Neutrophil (primary cell): ENCODE data around the gene NXPE3.

Experiments used
- H3K27ac ChIP-seq: fragments of 200-600 bp; sonication (generic); 2 replicates; pipeline ENCODE4 v1.5.1; 2016; ENCODE audit warnings: mild to moderate bottlenecking, moderate library complexity
- H3K27me3 ChIP-seq: fragments of 200-600 bp; sonication (generic); 2 replicates; pipeline ENCODE4 v1.6.0; 2016; ENCODE audit warnings: mild to moderate bottlenecking
- H3K36me3 ChIP-seq: fragments of 200-600 bp; sonication (generic); 2 replicates; pipeline ENCODE4 v1.5.1; 2017
- H3K4me1 ChIP-seq, 2 experiments: fragments of 200-600 bp in 1 of 2; sonication (generic) in 1 of 2; 1 replicate in 1 of 2; 2 replicates in 1 of 2; pipeline versions ENCODE4 v1.5.1 to v1.6.1; 2013 to 2016; ENCODE audit warnings: low read depth in 1 of 2, low read length in 1 of 2, mild to moderate bottlenecking in 1 of 2, moderate library complexity in 1 of 2; ENCODE audit not compliant: control insufficient read depth in 1 of 2, insufficient read depth in 1 of 2
- H3K4me3 ChIP-seq, 2 experiments: fragments of 200-600 bp in 1 of 2; sonication (generic) in 1 of 2; 1 replicate in 1 of 2; 2 replicates in 1 of 2; pipeline ENCODE4 v1.5.1; 2013 to 2016; ENCODE audit warnings: low read depth in 1 of 2, low read length in 1 of 2, mild to moderate bottlenecking in 1 of 2, moderate library complexity in 1 of 2
- H3K9me3 ChIP-seq: fragments of 200-600 bp; sonication (generic); 2 replicates; pipeline ENCODE4 v1.5.1; 2016
- TF ChIP-seq, protein P1 (sequence below): fragments of 200-600 bp; sonication (generic); IDR thresholded peaks from 2 replicates; pipeline ENCODE4 v1.5.1; 2016; ENCODE audit warnings: antibody characterized with exemption

The NXPE3 gene

DNA sequence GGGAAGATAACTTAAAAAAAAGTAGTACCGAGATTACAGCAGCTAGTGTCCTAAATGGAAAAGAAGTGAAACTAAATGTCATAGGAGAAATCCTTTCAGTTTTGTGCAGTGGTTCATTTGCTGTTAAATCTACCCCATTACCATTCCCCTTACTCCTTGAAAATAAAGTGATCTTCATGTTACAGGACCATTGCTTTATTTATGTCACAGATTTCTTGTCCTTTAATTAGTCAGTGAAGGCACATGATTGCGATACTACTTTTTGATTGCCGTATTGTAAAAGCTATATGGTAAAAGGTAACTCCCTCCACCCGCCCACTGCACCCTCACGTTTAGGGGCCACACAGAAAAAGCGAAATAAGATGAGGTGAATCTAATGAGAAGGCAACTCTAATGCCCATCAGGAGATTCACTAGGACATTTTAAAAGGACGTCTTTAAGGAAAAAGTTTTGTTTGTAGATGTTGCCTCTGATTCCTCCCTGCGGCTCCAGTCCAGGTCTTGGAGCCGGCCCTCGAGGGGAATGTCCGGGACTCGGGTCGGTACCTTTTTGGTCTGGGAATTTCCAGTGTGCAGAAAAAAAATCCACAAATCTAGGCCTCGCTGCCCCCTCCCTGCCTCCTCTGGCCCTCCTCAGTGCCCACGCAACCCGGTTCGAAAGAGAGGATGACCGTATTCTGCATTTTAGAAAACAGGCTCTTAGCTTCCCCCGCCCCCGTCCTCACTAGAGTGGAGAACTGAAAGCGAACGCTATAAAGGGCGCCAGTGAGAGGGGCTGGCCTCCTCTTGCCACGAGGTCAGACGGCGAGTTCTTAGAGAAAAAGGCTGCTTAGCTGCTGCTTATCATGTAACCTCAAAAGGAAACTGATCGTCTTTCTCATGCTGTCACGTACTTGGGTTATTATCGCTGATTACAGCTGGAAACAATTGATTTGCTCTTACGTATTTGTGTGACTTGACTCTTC lies 48.5 kb downstream of the NXPE3 start:
- peaks cover 30 to 41% of the 10 kb centered on the region in 2 experiments for H3K4me1 ChIP-seq
- H3K36me3 ChIP-seq = no peaks in the 10 kb centered on the region
- no peaks in the 10 kb centered on the region for H3K27me3 ChIP-seq
- TF ChIP-seq, protein P1, sequence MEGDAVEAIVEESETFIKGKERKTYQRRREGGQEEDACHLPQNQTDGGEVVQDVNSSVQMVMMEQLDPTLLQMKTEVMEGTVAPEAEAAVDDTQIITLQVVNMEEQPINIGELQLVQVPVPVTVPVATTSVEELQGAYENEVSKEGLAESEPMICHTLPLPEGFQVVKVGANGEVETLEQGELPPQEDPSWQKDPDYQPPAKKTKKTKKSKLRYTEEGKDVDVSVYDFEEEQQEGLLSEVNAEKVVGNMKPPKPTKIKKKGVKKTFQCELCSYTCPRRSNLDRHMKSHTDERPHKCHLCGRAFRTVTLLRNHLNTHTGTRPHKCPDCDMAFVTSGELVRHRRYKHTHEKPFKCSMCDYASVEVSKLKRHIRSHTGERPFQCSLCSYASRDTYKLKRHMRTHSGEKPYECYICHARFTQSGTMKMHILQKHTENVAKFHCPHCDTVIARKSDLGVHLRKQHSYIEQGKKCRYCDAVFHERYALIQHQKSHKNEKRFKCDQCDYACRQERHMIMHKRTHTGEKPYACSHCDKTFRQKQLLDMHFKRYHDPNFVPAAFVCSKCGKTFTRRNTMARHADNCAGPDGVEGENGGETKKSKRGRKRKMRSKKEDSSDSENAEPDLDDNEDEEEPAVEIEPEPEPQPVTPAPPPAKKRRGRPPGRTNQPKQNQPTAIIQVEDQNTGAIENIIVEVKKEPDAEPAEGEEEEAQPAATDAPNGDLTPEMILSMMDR = no peak
- H3K4me3 ChIP-seq = peak overlapping the region; percentile 61 to 64
- H3K27ac ChIP-seq = peak overlapping the region; percentile 70
- no peaks in the 10 kb centered on the region for H3K9me3 ChIP-seq

- no peaks in the 10 kb centered on the region for H3K36me3 ChIP-seq
- H3K4me3 ChIP-seq = peak overlapping the region; percentile 61 to 64
- TF ChIP-seq, protein P1 = no peak
- no peaks in the 10 kb centered on the region for H3K27me3 ChIP-seq
- peak overlapping the region; percentile 70 for H3K27ac ChIP-seq
- H3K9me3 ChIP-seq = no peaks in the 10 kb centered on the region
- peaks cover 30 to 39% of the 10 kb centered on the region in 2 experiments for H3K4me1 ChIP-seq
These were observed 49.3 kb downstream of the NXPE3 start for GRCh38 chr3:101828276-101828675.

GRCh38 chr3:101828691-101829436 lies 49.9 kb downstream of the NXPE3 start:
- TF ChIP-seq, protein P1 = no peak
- Histone ChIP-seq H3K9me3 (no peaks in the 10 kb centered on the region), H3K4me3 (peak overlapping the region; percentile 61 to 64), H3K36me3 (no peaks in the 10 kb centered on the region), H3K27me3 (no peaks in the 10 kb centered on the region), H3K4me1 (peaks cover 30 to 35% of the 10 kb centered on the region in 2 experiments), H3K27ac (peak overlapping the region; percentile 64)

DNA sequence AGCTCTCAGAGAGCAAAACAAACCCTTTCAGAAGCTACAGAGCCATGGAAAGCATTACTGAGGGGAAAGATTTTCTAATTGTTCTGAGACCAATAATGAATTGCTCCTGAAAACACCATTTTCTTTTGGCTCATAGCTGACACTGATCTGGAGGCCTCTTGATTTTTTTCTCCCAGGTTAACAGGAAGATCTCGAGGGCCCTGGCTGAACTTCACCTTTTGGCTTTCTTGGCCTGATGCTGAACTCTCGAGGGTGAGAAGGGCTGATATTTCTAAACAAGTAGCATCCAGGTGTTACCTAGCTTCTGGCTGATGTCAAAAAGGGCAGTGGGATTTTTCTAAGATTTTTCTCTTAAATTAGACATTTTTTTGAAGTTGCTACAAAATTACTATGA lies 50.4 kb downstream of the NXPE3 start:
- TF ChIP-seq, protein P1 = no peak
- H3K4me1 ChIP-seq = peaks cover 30 to 35% of the 10 kb centered on the region in 2 experiments
- H3K27me3 ChIP-seq = no peaks in the 10 kb centered on the region
- no peaks in the 10 kb centered on the region for H3K9me3 ChIP-seq
- H3K27ac ChIP-seq = peak overlapping the region; percentile 64
- no peak overlapping the region for H3K4me3 ChIP-seq
- no peaks in the 10 kb centered on the region for H3K36me3 ChIP-seq

DNA sequence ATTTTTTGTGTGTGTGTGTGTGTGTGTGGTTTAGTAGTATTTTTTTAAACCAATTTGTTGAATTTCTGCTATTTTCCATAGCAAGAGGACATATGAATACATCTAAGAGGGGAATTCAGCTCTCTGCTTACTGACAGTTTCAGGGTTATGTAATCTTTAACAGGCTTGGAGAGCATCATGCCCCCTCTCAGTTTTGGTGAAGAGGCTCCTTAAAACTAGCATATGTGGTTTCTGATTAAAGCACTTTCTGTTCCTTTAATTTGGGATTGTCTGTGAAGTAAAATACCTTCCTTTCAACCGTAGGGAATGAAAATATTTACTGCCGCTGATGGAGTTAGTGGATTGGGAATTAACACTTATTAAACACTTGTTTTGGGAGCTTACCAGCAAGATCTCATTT lies 50.9 kb downstream of the NXPE3 start:
- Histone ChIP-seq H3K4me1 (peaks cover 30 to 38% of the 10 kb centered on the region in 2 experiments), H3K27me3 (no peaks in the 10 kb centered on the region), H3K9me3 (no peaks in the 10 kb centered on the region), H3K27ac (peak overlapping the region; percentile 64), H3K36me3 (no peaks in the 10 kb centered on the region), H3K4me3 (no peak overlapping the region)
- TF ChIP-seq, protein P1 = no peak
